GM12864 (cell line): ENCODE measurements around the gene ANKIB1.
"Not testable (repeated sequence)": the region's sequence is repeated elsewhere in the genome, so short reads cannot be mapped to it uniquely, and the experiment has no call there.

ENCODE experiments used
- DNase-seq: peaks from one replicate; pipeline ENCODE4 v3.0.0-alpha.2; 2011; ENCODE audit warnings: low read depth
- H3K4me3 ChIP-seq: 2 replicates; pipeline ENCODE4 v1.5.1; 2011; ENCODE audit warnings: mild to moderate bottlenecking, low read depth, low read length, control low read depth
- TF ChIP-seq, protein P1 (sequence below): IDR thresholded peaks from 2 replicates; pipeline ENCODE4 v1.5.1; 2011; ENCODE audit warnings: low read depth, mild to moderate bottlenecking, moderate library complexity, low read length, control low read depth, inconsistent platforms; ENCODE audit errors: missing control alignments

ANKIB1 gene

DNA sequence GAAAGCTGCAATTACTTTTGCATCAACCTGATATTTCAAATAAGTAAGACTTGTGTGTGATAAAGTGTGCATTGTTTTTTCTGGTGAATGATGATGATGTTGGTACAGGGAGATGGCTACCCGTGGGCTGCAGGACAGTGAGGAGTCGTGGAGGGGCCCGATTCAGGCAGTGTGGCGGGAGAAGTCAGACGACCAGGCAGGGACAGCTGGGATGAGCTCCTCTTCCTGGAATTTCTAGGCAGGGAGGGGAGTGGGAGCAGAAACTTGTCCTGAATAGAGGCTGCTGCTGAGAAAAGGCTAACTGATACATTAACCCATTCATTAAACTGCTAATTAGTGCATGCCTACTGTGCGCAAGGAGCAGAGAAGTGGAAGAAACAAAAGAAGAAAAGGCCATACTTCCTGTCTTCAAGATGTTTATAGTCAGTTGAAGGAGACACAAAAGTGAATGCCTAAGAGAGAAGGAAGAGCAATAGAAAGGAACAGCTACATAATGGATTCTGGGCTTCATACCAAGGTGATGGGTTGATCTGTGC is 192.2 kb downstream of the ANKIB1 start:
- no peak overlapping the region for H3K4me3 ChIP-seq
- TF ChIP-seq, protein P1, sequence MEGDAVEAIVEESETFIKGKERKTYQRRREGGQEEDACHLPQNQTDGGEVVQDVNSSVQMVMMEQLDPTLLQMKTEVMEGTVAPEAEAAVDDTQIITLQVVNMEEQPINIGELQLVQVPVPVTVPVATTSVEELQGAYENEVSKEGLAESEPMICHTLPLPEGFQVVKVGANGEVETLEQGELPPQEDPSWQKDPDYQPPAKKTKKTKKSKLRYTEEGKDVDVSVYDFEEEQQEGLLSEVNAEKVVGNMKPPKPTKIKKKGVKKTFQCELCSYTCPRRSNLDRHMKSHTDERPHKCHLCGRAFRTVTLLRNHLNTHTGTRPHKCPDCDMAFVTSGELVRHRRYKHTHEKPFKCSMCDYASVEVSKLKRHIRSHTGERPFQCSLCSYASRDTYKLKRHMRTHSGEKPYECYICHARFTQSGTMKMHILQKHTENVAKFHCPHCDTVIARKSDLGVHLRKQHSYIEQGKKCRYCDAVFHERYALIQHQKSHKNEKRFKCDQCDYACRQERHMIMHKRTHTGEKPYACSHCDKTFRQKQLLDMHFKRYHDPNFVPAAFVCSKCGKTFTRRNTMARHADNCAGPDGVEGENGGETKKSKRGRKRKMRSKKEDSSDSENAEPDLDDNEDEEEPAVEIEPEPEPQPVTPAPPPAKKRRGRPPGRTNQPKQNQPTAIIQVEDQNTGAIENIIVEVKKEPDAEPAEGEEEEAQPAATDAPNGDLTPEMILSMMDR: no peak
- no peak for DNase-seq

DNA sequence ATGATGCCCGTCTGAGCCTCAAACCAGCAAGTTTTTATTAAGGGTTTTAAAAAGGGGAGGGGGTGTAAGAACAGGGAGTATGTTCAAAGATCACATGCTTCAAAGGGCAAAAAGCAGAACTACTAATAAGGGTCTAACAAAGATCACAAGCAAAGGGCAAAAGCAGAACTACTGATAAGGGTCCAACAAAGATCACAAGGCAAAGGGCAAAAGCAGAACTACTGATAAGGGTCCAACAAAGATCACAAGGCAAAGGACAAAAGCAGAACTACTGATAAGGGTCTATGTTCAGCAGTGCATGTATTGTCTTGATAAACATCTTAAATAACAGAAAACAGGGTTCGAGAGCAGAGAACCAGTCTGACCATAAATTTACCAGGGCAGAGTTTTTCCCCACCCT is 196.9 kb downstream of the ANKIB1 start:
- not testable (repeated sequence) for DNase-seq

DNA sequence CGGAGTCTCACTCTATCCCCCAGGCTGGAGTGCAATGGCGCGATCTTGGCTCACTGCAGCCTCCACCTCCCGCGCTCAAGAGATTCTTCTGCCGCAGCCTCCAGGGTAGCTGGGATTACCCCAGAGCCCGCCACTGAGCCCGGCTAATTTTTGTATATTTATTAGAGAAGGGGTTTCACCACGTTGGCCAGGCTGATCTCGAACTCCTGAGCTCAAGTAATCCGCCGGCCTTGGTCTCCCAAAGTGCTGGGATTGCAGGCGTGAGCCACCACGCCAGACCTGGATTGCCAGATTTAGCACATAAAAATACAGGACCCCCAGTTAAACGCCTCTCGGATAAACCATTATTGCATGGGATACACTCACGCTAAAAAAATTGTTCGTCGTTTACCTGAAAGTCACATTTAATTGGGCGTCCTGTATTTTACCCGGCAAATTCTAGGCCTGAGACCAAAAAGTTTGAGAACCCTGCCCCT is 201.1 kb downstream of the ANKIB1 start:
- DNase-seq: peak; percentile 75
- TF ChIP-seq, protein P1: peak; percentile 91

More for the DNA sequence above, 196.9 kb downstream of the ANKIB1 start:
- not testable (repeated sequence) for H3K4me3 ChIP-seq

DNA sequence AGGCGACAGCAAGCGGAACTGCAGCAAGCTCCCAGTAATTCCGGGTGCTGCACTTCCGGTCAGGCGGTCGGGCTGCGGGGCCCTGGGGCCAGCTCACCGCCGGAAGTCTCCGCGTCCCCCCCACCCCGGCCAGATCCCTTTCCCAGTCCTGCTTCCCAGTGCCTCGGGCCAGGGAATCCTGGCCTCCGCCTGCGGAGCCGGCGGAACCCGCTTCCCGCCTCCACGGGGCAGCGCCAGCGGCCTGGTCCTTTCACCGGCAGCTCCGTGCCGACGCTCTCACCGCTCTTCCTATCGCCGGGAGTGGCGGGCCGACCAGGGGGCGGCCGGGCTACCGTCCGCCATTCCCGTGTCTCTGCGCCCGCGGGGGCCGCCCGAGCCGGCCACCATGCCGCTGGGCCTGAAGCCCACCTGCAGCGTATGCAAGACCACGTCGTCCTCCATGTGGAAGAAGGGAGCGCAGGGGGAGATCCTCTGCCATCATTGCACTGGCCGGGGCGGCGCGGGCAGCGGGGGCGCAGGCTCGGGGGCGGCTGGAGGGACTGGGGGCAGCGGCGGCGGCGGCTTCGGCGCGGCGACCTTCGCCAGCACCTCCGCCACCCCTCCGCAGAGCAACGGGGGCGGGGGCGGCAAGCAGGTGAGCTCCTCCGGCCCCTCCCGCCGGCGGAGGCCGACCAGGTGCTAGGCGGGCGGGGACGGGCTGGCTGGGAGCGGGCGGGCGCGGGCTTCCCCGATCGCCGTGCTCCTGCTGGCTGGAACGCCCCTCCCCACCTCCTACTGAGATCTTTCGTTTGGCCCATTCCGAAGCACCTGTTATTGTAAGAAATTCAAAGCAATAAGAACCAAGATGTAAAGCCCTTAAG is 201.8 kb downstream of the ANKIB1 start, which contains the start of gene GATAD1:
Gene GATAD1, plus strand, starts transcription at position 138 of the 860 bp plus-strand sequence. Its CDS starts 248 bp downstream, at position 386.
- DNase-seq: no peak
- TF ChIP-seq, protein P1: no peak
- peak within 1 kb of the TSS; percentile 98 for H3K4me3 ChIP-seq

More for the DNA sequence above, 201.1 kb downstream of the ANKIB1 start:
- H3K4me3 ChIP-seq: peak overlapping the region; percentile 98

DNA sequence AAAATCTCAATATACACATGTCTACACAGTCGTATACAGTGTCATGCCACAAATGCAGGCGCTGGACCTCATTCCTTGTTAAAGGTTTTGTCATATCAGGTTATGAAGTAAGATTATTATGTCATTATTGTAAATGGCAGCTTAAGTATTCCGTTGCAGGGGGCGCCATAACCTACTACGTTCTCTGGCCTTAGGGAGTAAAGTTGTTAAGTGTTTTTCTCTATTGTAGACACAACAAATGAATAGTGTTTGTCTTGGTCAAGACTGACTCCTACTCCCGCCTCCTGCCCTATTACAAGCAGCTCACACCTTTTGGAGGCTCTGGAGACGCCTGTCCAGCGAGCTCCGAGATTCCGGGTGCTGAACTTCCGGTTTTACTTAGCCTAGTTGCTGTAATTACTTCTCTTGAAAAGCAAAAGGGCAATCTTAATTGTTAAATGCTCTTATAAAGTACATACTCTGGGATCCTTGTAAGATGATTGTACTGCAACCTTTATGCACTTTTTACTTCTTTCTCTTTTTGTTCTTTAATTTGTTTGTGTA is 202.5 kb downstream of the ANKIB1 start:
- DNase-seq: peak; percentile 40
- H3K4me3 ChIP-seq: peak overlapping the region; percentile 98
- TF ChIP-seq, protein P1: peak; percentile 46
